ENCODE results near the gene GGCX.
"Not testable (repeated sequence)": the region's sequence is repeated elsewhere in the genome, so short reads cannot be mapped to it uniquely, and the experiment has no call there.

GGCX gene

DNA sequence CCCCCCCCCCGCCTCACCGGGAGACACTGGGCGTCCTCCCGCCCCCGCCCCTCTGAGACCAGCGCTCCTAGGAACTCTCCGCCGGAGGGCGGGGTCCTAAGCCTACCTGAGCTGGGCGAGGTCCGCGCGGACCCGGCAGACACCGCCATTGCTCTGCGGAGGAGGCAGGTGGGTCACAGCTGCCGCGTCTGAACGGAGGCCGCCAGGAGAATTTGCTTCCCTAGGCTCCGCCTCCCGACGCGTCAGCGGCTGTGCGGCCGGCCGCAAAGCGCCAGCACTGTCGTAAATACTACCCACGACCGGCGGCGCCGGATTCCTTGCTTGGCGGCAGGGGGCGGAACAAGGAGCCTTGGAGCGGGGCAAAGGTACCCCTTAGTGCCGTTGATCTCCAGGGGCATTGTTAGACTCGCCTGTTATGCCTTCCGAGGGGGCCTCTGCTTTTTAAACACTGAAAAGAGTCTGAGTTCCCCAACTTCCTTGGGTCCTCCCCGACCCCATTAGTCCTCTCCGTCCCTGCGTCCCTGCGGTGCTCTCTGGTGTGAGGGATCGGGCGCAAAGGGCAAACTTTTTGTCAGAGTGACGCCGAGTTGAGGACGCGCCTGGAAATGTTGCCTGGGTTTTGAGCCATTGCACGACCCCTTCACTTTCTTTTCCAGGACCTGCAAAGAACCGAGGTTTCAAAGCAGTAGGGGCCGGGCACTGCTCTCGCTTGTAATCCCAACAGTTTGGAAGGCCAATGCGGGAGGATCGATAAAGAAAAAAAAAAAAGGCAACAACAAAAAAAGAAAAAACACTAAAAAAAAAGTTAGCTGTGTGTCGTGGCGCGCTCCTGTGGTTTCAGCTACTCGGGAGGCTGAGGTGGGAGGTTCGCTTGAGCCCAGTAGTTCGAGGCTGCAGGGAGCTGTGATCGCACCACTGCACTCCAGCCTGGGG is at the start of gene GGCX:
GGCX (minus strand) TSS at position 214 of the 933 bp plus-strand sequence; CDS start at position 149, 65 bp downstream.
- DNase-seq (ENCODE audit: low read depth, low spot score): peak; percentile 82

DNA sequence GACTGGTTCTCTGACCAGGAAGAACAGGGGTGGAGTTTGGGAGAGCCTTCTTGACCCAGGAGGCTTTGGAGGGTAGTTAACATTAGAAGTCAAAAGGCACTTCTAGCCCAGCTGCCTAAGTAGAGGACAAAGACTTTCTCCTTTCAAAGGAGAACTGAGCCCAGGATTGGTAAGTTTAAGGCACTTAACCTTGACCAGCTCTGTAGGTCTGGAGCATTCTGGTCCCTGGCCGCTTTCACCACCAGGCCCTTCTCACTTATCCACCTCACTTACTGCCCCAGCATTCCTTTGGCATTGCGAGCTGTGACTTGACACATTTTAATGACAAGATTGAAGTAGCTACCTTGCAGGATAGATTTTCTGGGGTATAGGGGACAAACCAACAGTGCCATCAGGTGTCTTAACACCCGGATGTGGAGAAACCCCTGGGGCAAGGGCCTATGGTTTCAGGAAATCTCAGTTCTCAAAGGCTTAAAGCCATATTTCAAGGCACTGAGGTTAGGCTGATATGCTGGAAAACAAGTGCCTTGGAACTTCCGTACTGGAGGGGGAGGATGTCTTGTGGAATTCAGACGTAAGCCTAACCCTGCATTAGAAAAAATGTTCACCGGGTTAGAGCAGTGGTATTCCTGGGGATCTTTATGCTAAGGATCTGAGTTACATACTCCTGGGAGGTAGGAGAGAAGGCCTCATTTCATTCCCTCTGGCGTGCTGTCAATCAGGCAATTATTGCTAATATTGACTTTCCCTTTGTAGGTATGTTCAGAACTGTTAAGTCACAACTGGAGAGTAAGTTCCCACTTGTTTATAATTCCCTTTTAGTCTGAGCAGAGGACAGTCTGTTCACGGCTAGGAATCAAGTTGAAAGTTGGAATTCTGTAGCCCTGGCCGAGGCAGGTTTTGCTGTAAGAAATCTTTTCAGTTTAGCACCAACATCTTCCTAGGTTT is 46.2 kb upstream of the GGCX start:
- no peak for DNase-seq (ENCODE audit: low read depth, low spot score)

DNA sequence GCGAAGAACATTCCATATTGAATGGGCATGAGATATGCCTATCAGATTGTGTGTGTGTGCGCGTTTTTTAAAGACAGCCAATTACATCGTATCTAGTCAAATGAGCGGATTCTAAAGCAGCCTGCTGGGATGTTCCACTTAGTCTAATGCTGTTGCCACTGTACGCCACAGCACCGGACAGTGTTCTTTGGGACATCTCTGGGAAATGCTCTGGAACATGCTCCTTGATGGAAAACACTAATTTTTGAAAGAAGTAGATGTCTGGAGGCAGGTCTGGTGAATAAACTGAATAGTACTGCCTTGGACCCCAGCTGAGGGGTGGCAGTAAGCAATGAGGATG is 44.8 kb upstream of the GGCX start:
- no peak for DNase-seq (ENCODE audit: low read depth, low spot score)

DNA sequence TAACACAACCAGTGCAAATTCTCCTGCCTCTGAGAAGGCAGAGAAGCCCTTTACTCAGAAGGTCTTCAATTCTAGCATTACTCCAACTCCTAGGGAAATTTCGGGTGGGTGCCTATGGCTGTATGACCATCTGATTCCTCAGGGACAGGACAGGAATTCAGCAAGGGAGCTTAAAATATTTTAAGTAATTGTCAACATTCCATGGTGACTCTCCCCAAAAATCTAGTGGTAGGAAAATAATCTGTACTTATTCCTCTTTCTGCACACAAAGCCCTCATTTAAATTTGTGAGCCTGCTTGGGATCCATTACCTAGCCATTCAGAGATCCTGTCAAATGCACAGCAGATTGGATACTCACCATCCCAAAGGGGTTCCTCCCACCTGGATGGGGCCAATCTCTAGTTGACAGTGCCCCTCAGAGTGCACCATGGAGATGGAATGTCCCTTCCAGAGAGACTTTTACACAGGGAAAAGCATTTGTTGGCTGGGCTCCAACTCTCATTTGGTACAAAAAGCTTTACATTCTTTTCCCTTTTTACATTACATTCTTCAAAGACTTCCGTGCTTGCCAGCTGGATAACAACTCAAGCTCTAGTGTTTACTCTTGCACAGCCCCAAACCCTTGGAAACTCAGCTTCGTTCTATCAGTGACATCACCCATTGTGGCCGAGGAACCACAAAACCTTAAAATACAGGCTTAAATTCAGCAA is 44.3 kb upstream of the GGCX start:
- no peak for DNase-seq (ENCODE audit: low read depth, low spot score)

DNA sequence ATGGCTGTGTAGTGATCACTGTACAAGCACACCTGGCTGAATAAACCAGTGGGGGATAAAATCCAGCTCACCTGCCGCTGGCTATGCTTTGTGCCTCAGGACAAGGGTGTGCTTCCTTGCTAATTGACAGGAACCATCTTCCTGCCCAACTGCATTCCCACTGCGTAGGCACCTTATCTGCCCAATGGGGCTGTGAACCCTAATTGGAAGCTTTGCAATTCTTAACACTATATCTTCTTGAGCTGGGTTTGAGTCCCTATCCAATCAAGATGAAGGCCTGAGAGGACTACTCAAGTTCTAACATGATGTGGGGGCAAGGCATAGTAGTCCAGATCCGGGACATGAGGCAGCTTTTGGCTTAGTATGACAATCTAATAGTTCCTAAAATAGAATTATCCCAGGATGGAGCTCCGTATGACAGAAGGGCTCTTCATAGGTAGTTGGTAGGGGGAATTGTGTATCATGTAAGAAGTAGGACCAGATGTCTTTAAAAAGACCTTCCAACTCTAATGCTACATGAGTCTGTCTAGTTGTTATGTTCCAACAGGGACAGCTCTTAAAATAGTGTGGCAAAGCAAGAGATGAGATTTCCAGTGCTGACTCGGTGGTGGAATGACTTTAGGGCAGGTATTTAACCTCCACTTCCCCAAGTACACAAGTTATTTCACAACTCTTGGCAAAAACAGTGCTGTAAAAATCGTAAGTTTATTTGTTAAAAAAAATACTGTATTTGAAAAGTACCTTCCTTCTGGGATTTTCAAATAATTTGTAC is 43.5 kb upstream of the GGCX start:
- no peak for DNase-seq (ENCODE audit: low read depth, low spot score)

DNA sequence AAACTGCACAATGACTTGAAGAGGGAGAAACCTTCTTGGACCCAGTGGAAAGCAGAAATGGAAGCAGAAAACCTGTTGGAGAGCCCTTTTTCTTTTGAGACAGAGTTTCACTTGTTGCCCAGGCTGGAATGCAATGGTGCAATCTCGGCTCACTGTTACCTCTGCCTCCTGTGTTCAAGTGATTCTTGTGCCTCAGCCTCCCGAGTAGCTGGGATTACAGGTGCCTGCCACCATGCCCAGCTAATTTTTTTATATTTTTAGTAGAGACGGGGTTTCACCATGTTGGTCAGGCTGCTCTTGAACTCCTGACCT is 42.8 kb upstream of the GGCX start:
- DNase-seq (ENCODE audit: low read depth, low spot score): not testable (repeated sequence)

DNA sequence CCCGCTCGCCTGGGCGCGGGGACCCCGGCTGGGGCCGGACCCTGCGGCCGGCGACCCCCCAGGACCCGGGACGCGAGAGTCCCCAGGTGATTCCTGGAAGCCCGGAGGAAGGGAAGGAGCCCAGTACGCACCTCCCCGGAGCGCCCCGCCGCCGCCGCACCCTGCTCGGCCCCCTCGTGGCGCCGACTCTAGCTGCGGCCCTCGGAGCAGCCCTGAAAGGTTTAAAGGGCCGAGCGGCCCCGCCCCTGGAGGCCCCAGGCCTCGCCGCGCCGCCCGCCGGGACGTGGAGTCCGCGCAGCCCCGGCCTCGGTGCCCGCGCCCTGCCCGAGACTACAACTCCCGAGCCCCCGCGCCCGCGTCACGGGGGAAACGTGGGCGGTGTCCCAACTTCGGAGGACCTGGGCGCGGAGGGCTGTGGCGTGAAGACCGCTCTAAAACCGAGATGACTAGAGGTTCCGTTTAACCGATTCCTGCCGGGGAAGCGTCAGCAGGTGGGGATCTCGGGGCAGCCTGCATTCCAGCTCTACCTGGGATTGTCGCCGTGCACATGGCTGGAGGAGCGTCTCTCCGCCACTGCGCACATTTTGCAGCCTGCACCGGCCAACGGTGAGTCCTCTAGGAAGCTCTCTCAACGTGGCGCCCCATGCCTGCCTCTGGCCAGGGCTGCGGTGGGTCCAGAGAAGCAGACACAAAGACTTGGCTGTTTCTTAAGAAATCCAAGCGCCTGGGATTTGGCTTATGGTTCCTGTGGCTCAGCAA is 41.4 kb upstream of the GGCX start, which contains the start of gene TMEM150A:
TMEM150A (minus strand) TSS at position 223 of the 759 bp plus-strand sequence. CDS start 750 bp downstream, outside the sequence.
- DNase-seq (ENCODE audit: low read depth, low spot score): no peak

DNA sequence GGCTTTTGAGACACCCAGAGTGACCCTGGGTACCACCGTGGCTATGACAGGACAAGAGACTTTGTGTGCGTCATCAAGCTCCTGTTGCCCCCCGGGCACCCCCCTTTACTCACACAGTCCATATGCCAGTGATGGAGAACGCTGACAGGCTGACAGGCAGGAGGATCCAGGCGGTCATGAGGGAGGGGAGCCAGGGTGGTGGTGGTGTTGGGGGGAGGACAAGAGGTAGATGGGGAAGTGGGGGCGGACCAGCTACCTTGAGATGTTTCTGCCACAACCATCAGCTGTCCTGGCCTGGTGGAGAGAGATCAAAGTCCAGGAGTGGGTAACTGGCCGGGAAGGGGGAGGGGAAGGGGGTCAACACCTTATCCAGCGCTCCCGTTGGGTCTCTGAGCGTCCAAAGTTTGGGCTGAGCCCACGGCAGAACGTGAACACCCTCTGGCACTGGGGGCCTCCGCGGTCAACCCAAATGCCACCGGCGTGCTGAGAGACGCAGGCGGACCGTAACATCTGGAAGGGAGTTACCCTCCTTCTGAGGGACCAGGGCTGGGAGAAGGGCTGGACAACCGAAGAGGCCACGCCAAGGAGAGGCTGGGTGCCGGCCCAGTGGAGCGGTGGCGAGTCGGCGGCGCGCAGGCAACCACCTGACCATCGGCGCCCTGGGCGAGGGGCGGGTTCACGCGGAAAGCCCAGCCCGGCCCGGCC is 40.6 kb upstream of the GGCX start:
- no peak for DNase-seq (ENCODE audit: low read depth, low spot score)

DNA sequence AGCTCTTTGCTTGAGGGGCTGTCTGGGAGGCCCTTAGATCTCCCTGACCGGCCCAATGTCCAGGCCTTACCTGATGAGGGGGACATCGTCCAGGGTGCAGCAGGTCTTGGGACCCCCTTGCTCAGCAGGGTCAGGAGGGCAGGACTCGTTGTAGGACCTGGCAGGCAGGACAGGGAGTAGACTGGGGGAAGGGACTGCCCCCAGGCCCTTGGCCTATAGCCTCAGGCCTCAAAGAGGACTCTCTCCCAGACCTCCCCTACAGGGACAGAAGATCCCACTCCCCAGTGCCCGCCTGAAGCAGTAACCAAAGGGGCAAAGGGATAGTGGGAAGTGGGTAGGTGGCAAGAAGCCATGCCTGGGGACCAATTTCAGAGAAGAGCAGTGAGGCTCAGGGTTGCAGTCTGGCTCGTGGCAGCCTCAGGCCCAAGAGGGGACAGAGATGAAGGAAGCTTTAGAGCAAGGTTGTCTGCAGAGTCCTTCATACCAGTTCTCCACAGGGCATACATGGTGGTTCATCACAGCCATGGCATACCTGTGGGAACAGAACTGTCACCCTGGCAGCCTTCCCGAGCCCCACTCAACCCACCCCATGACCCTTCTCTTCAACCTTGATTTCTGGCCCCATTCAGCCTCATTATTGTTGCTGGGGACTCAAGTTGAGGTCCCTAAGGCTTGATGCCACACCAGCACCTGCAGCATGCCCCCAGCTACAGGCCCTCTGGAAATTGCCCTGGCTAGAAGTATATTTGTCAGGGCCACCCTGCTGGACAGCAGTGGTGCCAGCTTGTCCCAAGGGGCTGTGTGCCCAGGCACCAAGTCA is 39.9 kb upstream of the GGCX start:
- no peak for DNase-seq (ENCODE audit: low read depth, low spot score)

DNA sequence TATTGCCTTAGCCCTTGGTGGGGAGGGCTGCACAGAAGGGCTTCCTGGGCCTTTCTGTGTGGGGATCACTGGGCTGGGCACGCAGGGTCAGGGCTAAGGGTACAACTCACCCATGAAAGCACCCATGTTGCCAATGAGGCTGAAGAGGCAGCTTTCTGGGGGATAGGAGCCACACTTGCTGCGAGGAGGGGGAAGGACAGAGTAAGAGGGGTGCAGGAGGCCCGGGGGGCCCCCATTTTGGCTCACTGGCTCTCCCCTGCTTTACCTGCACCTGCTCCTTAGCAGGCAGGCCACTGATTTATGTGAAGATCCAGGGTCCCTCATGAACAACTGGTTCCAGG is 38.9 kb upstream of the GGCX start:
- no peak for DNase-seq (ENCODE audit: low read depth, low spot score)

DNA sequence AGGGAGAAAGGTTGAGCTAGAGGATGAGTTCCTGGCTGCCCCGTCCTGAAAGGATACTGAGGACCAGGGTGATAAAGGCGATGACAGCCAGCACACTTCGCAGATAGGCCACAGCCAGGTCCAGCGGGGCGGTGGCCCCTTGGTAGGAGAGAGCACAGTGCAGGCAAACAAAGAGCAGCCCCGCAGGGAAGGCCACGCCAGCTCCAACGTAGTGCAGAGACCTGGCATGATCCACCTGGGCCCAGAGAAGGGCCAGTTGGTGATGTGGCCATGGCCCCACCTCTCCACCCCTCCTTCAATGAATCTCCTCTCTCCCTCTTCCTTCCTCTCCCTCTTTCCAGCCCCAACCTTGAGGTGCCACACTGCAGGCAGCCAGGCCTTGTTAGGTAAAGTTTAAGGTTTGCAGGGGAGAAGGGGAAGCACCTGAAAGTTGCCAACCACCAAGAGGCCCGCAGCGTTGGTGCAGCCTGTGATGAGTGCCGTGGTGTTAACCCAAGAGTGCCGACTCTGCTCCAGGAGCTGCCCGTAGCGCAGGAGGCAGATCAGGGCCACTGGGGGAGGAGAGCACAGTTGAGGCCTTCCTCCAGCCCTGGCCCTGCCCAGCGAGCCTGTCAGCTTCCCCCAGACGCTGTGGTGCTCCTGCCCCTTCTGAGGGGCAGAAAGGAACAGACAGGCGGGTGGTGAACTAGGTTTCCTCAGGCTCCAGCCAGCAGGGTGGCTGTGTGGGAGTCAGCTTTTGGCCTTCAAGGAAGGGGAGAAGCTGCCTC is 38.4 kb upstream of the GGCX start:
- no peak for DNase-seq (ENCODE audit: low read depth, low spot score)

DNA sequence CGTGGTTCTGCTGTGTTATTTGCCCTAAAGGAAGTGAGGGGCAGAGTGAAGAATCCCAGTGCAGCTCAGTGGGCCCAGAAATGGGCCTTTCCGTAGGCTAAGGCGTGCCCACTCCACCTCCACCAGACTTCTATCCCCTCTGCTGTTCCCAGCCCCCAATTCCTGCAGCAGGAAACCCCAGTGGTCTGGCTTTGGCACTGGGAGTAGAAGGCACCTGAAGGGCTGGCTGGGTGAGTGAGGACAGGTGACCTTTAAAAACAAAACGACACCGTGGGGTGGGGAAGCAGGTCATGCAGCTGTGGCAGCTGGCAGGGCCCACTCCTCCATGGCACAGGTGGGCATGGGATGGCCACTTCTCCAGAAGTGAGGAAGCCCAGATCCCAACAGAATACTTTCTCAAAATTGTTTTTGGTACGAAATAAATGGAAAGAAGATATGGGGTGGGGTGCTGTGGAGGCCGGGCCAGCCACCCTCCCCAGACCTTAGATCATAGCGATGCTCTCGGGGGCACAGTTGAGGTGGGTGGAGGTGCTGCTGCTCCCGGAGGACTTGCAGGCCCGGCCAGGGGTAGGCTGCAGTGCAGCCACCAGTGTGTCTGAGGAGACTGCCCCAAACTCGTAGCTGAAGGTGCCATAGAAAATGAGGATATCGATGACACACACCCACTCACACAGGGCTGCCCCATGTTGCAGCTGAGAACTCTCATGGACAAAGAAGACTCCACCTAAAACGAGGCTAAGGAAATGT is 37.5 kb upstream of the GGCX start:
- DNase-seq (ENCODE audit: low read depth, low spot score): no peak

DNA sequence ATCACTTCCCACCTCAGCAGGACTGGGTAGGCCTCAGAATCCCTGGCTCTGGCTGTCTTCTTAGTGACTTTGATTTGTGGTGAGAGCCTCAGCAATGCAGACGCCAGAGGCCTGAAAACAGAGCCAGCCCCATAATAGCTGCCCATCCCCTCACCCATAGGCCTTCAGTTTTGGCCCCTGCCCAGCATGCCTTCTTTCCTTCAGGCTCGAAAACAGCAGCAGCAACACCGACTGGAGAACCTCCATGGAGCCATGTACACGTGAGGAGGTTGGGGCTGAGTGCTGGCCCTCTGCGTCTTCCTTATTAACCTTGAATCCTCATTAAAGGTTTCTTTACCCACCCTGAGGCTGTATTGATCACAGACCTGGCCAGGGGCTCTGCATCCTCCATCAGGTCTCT is 35.9 kb upstream of the GGCX start:
- DNase-seq (ENCODE audit: low read depth, low spot score): no peak

DNA sequence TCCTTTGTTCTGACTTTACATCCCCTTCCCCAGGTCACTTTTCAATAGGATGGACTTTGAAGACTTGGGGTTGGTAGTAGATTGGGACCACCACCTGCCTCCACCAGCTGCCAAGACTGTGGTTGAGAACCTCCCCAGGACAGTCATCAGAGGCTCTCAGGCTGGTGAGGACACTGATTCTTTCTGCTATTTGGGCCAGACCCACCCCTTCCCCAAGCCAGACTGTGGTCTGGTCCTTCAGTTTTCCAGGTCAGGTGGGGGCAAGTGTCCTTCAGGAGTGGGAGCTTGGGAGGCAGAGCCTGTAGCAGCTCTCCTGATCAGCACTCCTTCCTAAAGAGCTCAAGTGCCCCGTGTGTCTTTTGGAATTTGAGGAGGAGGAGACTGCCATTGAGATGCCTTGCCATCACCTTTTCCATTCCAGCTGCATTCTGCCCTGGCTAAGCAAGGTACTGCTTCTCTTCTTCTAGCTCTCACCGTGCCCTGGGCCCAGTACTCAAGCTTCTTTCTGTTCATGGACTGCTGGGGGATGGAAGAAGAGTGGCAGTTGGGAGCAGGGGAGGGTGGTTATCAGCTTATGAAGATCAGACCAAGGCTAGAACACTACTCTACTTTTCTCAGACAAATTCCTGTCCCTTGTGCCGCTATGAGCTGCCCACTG is 35.3 kb upstream of the GGCX start:
- no peak for DNase-seq (ENCODE audit: low read depth, low spot score)

DNA sequence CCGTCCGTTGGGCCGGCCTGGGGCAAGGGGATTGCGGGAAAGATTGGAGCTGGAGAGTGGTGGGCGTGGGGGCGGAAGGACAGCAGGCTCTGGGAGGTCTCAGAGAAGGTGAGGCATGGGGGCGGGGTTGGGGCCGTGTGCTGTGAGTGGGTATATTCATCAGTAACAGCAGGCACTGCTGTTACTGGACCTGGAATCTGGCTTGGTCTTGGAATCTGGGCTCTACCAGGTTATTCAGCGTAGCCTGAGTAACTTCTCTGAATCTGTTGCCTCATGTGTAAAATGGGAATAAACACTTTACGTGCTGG is 34.7 kb upstream of the GGCX start:
- no peak for DNase-seq (ENCODE audit: low read depth, low spot score)

DNA sequence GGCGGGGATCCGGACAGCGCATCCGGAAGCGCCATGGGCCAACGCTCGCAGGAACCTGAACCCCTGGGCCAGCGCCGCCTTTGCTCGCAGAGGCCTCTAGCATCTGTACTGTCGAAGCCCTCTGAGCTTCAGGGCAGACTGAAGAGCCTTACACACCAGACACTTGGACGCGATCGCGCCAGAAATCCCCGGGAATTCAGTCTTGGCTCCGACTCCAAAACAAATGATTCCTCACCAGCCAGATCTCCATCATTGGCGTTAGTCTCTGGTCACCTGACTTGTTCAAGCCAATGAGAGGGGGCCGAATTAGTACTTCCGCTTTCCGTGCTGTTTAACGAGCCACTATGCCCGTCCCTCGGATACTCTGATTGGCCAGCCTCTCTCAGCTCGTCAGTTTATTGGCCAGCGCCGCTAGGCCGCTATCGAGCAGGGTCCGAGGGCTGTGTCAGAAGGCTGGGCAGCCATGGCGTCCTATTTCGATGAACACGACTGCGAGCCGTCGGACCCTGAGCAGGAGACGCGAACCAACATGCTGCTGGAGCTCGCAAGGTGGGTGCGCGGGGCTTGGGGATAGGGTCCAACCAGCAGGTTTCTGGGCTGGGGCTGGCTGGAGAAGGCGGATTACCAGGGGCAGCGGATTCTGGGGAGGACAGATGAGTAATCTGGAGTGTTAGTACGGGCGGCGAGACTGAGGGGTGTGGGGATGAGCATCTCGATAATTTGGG is 34.2 kb upstream of the GGCX start, which contains the start of gene RNF181:
RNF181 (plus strand) TSS at position 445 of the 725 bp plus-strand sequence; CDS start at position 464, 19 bp downstream.
- DNase-seq (ENCODE audit: low read depth, low spot score): peak; percentile 92

Data from brain pericyte (primary cell).